Fibroblast of lung (primary cell): Measurements from ENCODE around the gene ANKRD52.

Experiments
- CTCF ChIP-seq, 2 donors: IDR thresholded peaks in 1 of 2; conservative IDR thresholded peaks in 1 of 2; 1 replicate in 1 of 2; 2 replicates in 1 of 2; pipeline ENCODE4 v1.5.1; 2011 to 2012; ENCODE audit warnings: low read length in 2 of 2, control low read depth in 1 of 2, inconsistent platforms in 1 of 2, low read depth in 1 of 2, mild to moderate bottlenecking in 1 of 2
- EZH2 ChIP-seq: IDR thresholded peaks from 2 replicates; pipeline ENCODE4 v1.5.1; 2012; ENCODE audit warnings: low read length, control low read depth, mild to moderate bottlenecking; ENCODE audit errors: missing control alignments

- TF ChIP-seq CTCF (conservative IDR thresholded peaks at IDR 0.05 in 1 of 2, IDR thresholded peaks at IDR 0.05 in 1 of 2; ENCODE audit: low read depth in 1 of 2, low read length in 2 of 2): no peak
- TF ChIP-seq EZH2: no peak
Measured at GRCh38 chr12:56212361-56212760, 45.8 kb downstream of the ANKRD52 start.
